GM20000 (cell line): ENCODE results near the gene ZNF33B.

Experiments
- DNase-seq: peaks from one replicate; pipeline ENCODE4 v3.0.0; 2012; ENCODE audit warnings: low spot score
- TF ChIP-seq, protein P1 (sequence below): IDR thresholded peaks from 2 replicates; pipeline ENCODE4 v1.5.1; 2012; ENCODE audit warnings: mild to moderate bottlenecking, control low read depth; ENCODE audit errors: extremely low read depth, missing control alignments

The ZNF33B gene

DNA sequence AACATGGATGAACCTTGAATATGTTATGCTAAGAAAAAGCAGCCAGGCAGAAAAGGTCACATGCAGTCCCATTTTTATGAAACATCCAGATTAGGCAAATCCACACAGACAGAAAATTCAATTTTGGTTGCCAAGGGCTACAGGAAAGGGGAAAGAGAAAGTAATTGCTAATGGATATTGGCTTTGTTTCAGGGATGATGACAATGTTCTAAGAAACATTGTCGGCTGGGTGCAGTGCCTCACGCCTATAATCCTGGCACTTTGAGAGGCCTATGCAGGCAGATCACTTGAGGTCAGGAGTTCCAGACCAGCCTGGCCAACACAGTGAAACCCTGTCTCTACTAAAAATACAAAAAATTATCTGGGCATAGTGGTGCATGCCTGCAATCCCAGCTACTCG is 23.0 kb downstream of the ZNF33B start:
- TF ChIP-seq, protein P1, sequence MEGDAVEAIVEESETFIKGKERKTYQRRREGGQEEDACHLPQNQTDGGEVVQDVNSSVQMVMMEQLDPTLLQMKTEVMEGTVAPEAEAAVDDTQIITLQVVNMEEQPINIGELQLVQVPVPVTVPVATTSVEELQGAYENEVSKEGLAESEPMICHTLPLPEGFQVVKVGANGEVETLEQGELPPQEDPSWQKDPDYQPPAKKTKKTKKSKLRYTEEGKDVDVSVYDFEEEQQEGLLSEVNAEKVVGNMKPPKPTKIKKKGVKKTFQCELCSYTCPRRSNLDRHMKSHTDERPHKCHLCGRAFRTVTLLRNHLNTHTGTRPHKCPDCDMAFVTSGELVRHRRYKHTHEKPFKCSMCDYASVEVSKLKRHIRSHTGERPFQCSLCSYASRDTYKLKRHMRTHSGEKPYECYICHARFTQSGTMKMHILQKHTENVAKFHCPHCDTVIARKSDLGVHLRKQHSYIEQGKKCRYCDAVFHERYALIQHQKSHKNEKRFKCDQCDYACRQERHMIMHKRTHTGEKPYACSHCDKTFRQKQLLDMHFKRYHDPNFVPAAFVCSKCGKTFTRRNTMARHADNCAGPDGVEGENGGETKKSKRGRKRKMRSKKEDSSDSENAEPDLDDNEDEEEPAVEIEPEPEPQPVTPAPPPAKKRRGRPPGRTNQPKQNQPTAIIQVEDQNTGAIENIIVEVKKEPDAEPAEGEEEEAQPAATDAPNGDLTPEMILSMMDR = no peak
- DNase-seq = no peak

DNA sequence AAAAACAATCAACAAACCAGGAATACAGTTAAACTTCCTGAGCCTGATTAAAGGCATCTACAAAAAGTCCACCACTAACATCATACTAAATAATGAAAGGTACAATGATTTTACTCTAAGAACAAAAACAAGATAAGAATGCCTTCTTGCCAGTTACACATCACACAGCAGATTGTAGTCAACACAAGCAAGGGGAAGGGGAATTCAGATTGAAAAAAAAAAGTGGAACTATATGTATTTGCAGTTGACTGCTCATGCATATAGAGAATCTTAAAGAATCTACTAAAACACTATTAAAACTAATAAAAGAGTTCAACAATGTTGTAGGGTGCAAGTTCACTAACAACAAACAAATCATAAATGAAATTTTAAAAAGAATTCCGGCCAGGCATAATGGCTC is 28.5 kb downstream of the ZNF33B start:
- no peak for DNase-seq
- TF ChIP-seq, protein P1 = no peak

DNA sequence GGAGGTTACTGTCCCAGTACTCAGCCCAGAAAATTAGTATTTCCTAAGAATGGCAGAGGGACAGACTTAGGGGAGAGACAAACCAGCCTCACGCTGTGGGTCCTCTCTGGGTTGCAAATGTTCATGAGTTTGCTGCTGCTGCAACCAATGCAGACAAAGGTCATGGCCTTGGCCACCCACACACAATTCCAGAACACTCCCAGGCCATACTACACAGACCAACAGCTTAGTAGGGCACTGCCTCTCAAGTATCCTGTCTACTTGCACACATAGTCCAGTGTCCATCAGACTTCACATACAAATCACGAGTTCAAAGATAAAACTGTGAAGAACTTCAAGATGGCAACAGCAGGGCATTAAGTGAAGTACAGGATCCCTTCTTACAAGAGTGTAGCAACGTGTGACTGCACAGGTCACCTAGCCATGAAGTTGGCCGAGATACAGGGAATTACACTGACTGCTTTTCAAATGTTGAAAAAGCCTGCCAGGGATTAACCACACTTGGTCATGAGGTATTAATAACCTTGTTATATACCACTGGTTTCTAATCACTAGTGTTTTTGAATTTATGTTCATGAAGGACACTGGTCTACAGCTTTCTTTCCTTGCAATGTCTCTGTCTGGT is 40.0 kb downstream of the ZNF33B start:
- no peak for DNase-seq
- TF ChIP-seq, protein P1 = no peak

DNA sequence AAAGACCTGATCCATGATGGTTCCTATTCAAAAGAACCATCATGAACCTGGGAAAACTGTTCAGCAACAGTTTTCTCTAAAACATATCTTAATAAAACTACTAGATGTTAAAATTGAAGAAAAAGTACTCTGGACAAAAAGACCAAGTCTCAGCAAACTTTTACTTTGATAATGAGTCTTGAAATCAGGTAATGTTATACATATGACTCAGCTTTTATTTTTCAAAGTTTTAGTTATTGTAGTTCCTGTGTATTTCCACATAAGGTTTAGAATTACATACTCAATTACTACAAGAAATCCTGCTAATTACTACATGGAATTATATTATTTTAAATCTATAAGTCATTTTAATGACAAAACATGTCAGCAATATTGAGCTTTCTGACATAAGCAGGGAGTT is 42.2 kb downstream of the ZNF33B start:
- TF ChIP-seq, protein P1 = no peak
- DNase-seq = no peak

DNA sequence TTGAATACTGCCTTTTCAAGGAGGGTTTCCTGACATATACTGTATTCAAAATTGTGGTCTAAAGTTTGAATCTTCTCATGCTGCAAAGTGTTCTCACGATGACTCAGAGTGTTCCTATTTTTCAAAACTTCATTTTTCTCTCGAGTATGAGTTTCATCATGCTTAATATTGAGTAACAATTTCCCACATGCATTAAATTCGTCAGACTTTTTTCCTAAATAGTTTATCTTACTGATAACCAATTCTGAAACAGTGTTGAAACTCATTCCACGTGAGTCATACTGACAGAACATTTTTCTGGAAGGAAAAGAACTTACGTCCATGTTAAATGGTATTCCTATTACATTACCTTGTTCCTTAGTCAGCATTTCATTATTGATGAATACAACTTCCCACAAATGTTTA is 44.1 kb downstream of the ZNF33B start:
- DNase-seq = no peak
- TF ChIP-seq, protein P1 = no peak

DNA sequence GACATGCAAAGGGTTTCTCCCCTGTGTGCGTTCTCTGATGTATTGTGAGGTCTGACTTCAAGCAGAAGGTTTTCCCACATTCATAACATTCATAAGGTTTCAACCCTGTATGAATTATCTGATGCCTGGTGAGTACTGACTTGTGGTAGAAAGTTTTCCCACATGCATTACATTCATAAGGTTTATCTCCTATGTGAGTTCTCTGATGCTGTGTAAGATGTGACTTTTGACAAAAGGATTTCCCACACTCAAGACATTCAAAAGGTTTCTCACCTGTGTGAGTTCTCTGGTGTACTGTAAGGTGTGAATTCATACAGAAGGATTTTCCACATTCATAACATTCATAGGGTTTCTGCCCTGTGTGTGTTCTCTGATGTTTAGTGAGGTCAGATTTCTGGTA is 45.1 kb downstream of the ZNF33B start:
- TF ChIP-seq, protein P1 = no peak
- no peak for DNase-seq

DNA sequence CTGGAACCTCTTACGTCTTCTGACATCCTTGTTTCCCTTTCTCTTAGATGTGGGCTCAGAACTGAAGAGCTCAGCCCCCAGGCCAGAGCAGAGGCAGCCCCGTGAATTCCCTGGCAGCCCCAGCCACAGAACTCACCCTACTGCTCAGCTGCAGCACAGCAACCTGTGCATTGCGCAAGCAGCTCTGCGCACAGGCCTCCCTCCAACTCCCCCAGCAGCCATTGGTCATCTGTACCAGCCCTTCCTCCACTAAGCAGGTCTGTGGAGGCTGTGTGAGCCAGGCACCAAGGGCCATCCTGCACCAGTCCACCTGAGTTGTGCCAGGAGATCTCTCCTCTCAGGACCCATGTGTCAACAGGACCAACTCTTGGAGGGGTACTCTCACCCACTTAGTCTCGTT is 54.5 kb downstream of the ZNF33B start:
- TF ChIP-seq, protein P1 = no peak

More for the DNA sequence above, 54.5 kb downstream of the ZNF33B start:
- no peak for DNase-seq
